Measurements from ENCODE around the gene MORN1.

The MORN1 gene

DNA sequence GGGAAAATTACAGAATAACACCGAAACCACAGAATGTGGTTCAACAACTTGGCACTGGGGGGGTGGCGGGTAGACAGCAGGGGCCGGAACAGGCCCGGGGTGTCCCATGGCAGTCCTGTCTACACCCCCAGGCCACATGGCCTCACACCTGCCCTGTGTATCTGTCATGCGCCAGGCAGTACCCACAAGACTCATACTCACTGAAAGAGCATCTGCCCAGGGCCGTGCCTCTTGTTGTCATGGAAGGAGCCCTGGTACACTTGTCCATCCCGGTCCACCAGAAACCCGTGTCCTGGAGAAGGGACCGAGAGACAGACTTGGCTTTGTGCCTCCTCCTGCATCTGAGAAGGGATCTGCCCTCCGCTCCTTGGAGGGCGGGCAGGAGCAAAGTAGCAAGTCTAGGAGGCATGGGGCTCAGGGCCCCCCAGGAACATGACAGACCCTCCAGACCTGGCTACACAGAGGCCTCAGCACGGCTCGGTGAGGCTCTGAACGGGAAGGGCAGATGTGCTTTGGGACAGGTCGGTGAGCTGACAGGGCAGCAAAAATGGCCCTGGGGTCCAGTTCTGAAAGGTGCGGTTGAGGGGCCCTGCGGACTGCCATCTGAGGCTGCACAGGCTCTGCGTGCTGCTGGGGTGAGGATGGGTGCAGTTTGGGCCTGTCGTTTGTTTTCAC, 5.6 kb downstream of the MORN1 start:
- no peak for DNase-seq (ENCODE audit: low read depth)

DNA sequence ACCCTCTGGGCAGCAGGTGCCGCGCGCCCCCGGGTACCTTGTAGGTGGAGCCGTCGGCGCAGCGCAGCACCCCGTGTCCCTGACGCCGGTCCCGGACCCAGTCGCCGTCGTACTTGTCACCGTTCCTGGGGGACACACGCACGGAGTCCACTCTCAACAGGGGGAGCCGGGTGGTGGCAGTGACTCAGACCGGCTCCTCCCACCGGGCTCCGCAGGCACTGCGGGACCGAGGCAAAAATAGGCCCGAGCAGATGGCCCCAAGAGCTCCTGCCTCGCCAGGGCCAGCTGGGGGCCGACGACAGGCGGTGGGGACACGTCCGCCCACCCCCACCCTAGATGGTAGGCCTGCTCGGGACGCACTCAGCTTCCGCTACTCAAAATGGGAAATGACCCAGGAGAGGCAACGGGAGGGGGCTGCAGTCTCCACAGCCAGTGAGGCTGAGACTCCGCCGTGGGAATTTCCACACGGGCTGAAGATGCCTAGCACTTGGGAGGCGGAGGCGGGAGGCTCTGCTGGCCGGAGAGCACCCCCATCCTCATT, 6.3 kb downstream of the MORN1 start:
- no peak for DNase-seq (ENCODE audit: low read depth)

DNA sequence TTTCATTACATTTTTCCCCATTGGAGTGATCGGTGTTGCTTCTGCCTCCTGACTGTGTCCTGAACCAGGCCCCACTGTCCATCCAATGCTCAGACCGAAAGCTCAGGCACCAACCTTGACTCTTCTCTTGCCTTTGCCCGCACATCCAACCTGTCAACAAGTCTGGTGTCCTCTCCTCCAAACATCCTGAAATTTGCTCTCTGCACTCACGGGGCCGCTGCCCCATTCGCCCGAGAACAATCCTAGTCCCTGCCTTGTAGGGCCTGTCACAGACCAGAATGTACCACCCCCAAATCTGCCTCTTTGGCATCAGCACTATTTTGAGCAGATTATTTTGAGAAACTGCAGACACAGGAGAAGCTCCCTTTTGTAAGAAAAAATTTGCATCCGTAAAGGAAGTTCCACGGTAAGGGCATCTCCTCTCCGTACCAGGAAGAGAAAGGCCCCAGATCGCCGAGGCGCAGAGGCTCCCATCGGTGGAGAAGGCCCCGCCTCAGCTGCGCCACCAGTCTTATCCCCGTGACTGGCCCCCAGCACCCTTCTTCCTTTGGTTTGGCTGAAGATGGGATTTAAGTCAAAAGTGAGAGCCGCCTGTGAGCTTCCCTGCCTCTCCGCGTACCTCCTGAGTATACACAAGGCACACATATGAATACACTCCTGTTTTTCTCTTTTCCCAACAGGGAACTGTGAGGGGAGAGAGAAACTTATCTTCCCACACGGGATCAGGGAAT, 7.1 kb downstream of the MORN1 start:
- DNase-seq (ENCODE audit: low read depth): no peak

DNA sequence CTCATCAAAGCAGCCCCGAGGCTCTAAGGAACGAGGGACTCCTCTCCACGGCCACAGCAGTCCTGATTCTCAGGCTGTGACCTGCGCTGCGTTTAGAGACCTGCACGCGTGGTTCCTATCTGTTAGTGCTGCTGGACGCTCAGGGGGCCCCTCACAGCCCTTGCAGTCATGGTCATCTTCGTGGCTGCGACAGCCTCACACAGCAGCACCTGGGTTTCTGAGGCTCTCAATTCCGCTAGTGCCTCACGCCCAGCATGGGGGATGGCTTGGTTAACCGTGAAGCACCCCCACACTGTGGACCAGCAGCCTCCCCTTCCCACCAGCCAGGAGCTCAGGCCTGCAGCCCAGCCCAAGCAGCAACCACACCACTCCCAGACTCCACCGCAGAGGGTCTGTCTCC, 7.8 kb downstream of the MORN1 start:
- DNase-seq (ENCODE audit: low read depth): no peak

DNA sequence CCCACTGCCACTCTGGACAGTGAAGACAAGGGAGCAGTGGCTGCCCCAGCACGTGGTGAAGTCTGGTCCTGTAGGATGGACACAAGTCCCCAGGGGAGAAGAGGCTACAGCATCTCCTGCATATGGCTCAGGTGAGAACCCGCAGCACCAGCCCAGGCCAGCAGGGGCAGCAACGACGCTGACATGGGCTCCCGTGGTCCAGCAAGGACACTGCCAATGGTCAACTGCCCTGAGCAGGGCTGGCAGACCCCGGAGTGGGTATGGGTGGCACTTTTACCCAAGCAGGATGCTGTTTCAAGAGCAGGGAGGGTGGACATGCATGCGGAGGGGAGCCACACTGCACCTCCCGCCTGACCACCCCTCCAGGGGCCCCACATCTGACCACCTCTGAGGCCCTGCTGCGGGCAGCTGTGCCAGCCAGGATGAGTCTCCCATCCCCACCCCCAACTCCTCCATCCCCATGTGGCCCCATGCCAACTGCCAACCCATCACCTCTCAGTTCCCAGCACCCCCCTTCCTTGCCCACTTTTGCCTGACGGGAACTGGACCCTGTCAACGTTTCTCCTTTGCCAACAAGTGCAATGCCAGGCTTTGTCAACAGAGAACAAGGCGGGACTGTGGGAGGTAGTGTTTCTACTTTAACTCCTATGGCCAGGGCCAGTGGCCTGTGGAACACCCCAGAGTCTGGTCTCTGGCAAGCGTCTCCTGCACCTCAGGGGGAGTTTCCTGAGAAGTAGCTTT, 8.6 kb downstream of the MORN1 start:
- DNase-seq (ENCODE audit: low read depth): no peak

DNA sequence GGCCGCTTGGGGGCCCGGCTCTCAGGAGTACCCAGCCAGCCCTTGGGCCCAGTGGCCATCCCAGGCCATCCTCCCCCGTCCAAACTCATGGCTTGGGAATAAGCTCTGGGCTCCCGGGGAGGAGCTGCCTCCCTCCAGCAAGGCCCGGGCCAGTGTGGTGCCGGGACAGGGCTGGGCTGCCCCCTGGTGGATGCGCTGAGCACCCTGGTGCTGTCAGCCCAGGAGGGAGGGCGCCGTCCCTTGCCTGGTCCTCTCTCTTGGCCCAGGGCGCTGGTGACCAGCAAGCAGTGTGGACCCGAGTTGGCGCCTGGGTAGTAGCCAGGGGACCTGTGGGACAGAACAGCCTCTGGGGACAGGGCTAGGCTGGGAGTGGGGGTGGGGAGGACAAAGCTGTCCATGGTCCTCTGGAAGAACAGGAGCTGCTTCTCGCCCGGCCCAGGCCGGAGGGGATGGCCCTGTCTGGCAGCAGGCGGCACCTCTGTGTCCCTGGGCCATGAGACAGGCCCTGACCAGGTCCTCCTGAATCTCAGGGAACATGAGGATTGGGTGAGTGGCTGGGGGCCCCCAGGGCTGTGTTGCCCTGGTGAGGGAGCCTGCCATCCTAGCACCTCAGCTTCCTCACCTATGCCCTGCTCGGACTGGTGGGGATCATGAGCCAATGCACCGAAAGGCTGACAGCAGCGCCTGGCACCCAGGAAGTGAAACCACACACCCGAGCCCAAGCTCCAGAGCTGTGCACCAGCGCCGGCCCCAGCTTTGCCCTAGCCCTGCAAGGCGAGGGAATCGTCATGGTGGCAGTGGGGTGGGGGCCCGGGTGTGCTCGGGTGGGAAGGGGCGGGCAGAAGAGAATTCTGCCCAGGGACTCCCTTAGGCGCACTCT, 9.4 kb downstream of the MORN1 start:
- DNase-seq (ENCODE audit: low read depth): peak; percentile 55

DNA sequence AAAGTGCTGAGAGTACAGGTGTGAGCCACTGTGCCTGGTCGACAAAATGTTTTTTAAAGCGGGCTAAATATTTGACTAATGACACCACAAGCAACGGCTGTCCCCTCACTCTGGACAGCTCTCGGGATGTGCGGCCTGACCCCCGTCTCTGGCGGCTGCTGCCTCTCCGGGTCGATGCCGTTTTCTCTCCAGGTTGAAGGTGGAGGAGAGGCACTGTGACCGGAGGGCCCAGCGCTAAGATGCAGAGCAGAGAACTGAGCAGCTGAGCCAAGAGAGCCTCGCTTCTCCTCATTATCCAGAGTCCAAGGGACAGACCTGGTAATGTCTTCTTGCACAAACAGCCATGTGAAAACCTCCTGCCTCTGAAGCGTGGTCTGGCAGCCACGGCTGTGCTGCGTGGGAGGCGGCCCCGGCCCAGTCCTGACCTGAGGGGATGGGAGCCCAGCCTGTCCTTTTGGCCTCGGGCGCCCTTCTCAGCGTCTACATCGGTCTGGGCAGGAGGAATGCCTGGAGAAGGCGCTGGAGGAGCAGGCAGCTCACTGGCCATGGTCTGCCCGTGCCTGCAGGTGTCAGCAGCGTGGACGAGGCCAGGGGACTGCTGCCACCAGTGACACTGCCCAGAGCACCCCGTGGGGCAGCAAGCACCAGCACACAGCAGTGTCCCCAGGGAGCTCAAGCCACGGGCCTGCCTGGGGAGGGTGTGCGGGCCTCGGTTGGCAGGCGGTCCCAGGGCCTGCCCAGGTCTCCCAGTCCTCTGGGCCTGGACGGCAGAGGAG, 10.3 kb downstream of the MORN1 start:
- DNase-seq (ENCODE audit: low read depth): no peak

DNA sequence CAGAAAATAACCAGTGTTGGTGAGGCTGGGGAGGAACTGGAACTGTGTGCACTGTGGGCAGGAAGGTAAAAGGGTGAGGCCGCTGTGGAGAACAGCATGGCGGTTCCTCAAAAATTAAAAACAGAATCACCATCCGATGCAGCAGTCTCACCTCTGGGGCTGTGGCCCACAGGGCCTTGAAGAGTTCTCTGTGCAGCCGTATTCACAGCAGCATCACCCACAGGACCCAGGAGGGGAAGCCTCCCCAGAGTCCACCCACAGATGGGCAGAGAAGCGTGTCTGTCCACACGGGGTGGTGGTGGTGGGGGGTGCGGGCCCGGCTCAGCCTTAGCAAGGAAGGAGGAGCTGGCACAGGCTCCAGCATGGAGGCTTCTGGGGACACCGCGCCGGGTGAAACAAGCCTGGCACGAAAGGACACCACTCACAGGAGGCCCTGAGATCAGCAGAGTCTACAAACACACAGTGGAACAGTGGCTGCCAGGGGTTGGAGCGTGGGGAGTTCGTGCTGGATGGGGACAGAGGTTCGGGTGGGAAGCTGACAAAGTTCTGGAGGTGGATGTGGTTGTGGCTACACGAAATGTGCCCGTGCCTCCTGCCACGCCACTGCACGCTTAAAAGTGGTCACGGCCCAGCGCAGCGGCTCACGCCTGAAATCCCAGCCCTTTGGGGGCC, 11.5 kb downstream of the MORN1 start:
- DNase-seq (ENCODE audit: low read depth): no peak

DNA sequence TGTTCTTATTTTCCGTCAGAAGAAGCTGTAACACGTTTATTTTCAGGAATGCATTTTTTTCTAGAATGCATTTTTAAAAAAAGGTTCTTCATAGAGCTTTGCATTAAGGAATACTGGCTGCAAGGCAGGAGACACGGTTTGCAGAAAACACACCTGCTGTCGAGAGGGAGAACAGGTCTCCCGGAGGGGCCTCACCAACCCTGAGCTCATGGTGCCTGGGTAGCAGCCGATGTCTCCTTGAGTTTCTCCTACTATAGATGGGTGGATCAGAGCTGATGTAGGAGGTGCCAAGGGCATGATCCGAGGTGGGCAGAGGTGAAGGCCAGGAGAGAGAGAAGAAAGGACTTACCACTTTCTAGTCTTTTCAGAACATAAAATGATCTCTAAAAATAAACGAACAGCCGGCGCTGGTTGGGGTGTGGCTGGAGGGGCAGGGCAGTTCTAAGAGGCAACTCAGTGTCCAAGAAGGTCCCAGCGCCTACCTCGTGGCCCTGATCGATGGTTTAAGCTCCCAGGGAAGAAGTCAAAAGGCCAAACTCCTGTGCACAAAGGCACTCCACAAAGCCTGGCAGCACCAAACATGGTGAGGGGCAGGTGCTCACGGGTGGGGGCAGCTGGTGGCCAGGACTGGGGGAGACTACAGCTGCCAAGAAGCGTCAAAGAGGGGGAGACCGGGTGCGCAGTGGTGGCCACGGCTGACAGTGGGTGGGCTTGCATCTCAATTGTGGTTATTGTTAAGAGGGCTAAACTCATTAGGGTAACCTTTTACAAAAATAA, 12.2 kb downstream of the MORN1 start:
- DNase-seq (ENCODE audit: low read depth): no peak

DNA sequence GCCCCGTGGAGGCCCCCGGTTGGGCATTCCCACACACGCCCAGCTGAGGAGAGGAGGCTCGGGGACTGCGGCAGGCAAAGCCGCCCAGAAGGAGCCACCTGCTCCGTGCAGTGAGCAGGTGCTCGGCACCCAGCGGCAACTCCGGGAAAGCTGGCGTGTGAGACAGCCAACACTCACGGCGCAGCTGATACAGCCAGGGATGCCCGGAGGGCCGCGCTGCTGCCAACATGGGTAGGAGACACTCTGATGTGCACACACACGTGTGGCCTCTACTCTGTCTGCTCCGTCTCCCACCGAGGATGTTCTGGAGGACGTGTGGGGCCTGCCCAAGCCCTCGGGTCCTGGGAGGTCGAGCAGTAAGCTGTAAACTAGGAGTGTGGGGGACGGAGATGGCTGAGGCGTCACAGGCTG, 12.9 kb downstream of the MORN1 start:
- no peak for DNase-seq (ENCODE audit: low read depth)

DNA sequence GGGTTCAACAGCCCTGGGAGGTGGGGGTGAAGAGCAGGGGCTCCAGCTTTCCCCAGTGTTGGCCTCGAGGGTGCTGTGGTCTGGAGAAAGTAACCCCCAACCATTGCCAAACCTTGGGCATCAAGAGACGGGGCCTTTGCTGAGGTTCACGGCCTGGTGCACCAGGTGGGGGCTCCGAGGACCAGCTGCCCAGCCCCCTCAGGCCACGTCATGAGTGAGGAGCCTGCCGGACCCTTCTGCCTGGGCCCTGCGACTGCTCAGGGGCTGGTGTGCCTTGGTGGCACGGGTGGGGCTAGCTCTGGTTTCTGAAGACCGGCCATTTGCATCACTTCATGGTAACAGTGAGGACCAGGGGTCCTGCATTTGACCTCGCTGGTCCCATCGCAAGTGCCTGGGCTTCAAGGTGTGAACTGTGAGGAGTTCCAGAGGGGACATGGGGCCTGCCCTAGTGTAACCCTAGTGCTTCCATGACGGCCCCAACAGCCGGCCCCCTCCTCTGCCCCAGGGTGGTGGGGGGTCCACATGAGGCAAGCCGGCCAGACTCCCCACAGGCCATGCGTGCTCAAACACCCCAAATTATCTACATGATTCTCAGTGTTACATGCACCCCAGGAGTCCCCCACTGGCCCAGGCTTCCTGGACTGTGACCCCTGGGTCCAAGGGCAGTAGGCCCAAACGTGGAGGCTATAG, 13.5 kb downstream of the MORN1 start:
- no peak for DNase-seq (ENCODE audit: low read depth)

DNA sequence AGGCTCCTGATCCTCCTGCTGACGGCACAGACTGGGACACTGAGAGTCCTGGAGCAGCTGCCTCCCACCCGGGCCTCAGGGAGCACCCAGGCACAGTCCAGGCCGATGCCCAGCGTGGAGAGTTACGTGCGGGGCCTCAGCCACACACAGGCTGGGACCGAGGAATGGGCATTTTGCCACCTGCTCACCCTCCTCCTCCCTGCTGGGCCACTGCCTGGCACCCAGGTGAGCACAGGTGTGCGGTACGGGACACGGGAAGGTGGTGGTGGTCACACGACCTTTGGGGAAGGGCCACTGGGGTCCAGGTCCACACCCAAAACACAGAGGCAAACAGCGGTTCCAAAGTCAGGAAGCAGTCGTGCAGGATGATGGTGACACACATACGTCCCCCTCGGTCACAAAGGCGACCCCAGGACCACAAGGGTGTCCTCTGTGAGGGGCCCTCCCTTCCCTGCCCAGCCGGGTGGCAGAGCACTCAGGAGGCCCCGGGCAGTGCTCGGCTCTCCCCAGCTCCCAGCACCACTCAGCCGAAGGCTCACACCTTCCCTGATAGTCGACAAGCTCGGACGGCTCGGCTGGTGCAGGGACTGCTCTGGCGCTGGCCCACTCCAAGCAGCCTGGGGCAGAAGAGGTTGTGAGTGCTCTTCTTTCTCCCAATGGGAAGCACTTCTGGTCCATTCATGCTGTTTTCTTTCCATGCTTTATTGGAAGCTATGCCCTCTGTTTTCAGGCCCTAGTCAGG, 14.3 kb downstream of the MORN1 start:
- no peak for DNase-seq (ENCODE audit: low read depth)

DNA sequence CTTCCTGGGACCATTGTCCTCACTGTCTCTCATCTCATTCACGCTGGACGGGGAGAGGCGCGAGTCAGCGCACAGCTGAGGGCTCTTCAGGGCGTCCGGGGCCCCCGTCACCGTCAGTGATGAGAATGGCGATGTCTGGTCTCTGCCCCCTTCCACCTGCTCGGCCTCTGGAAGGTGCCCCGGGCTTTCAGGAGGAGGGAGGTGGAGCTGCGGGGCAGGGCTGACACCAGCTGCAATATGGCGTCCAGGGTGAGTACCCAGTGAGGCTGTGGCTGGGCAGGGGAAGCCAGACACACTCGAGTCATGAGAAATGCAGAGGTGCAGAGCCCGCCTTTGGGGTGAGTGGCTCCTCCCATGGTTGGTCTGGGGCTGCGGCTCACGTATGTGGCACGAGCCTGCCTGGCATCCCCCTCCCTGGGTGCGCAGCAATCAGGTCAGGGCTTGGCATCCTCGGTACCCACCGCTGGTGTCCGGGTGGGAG, 15.1 kb downstream of the MORN1 start:
- no peak for DNase-seq (ENCODE audit: low read depth)

DNA sequence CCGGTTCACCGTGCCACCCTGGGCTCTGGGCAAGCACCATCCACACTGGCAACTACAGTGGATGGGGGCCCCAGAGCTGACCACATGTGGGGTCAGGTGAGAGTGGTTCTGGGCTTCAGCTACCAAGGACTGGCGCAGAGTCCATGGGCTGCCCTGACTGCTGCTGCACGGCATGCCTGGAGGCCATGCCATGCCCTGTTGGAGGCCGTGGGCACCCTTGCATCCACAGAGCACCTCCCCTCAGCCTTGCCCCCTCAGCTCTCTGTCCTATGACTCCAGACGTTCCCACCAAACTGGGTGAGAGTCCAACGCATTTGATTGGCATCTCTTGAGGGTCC, 15.5 kb downstream of the MORN1 start:
- DNase-seq (ENCODE audit: low read depth): no peak

DNA sequence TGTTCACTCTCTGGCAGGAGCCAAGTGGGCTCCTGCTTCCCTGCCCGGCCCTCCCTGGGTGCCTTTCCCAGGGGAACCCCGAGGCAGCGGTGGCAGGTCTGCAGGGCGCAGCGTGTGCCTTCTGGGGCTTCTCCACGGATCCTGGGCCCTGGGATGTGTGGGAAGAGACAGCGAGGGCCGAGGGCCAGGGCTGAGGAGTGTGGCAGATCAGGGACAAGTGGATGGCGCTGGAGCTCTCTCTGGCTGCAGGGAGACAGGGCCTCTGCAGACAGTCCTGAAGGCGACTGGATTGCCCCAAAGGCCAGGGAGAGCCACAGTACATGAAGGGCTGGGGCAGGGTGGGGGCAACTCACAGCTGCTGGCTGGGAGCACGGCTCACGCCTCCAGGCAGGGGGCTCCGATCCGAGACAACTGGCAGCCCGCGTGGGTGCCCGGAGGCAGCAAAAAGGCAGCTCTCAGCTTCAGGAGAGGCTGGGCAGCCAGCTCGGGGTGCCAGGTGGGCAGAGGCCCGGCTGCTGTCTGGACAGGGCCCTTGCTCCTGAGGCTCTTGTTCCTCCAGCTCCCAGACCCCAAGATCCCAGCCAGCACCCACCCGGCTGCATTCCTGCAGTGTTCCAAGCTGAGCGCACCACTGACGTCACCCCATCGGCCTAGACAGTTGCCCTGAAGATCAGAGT, 16.0 kb downstream of the MORN1 start:
- DNase-seq (ENCODE audit: low read depth): no peak

DNA sequence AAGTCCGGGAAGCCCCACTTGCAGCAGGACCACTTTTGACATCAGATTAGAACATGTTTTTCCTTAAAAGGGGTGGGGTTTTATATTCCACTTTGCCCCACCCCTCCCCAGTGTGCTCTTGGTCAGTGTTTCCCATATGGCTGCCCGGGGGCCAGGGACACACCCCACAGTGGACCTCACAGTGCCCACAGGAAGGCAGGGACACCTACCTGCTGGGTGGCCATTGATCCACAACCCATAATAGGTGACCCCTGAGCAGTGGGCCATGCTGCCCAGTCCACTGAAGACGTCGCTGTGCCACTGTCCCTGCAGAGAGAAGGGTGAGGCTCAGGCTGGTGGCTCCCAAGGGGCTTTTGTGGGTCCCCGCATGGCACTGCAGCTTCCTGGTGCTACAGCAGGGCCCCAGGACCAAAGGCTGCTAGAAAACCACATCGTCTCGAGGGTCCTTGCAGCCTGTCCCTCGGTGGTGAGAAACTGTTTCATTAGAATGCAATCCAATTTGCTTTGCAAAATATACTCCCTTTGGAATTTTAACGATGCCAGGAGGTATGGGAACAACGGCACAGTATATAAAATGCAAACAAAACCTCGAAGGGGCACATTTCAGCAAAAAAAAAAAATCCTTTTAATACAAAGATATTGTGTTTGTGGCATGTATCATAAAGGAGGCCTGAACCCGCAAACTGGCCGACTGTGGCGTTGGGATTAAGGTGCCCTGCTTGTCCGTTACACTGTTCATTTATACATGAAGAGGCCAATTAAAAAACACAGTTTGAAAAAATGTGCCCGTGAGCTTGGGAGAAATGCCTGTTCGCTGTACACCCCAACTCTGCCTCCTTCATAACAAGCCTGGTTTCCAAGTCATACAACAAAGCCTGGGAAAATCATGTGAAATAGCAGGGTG, 16.9 kb downstream of the MORN1 start:
- no peak for DNase-seq (ENCODE audit: low read depth)

All from stimulated activated CD8-positive, alpha-beta memory T cell treated with anti-CD3 and anti-CD28 coated beads, Interleukin-15, amount 100 ng/mL, for 24 hours (primary cell).